ENCODE measurements around the gene OSBPL7.

Gene OSBPL7

GRCh38 chr17:47801906-47802305 is 19.7 kb downstream of the OSBPL7 start:
- no peak for DNase-seq (ENCODE audit: low read depth)
- TF ChIP-seq CTCF (IDR thresholded peaks at IDR 0.05; ENCODE audit: control insufficient read depth, extremely low read depth, insufficient read depth): no peak

GRCh38 chr17:47801176-47801765 is 20.3 kb downstream of the OSBPL7 start:
- no peak for DNase-seq (ENCODE audit: low read depth)
- TF ChIP-seq CTCF (IDR thresholded peaks at IDR 0.05; ENCODE audit: control insufficient read depth, extremely low read depth, insufficient read depth): no peak
- H3K4me3 ChIP-seq (ENCODE audit: low read depth, low read length): no peak overlapping the region

More at GRCh38 chr17:47801906-47802305, 19.7 kb downstream of the OSBPL7 start:
- H3K4me3 ChIP-seq (ENCODE audit: low read depth, low read length): no peak overlapping the region

GRCh38 chr17:47800686-47801085 is 20.9 kb downstream of the OSBPL7 start:
- TF ChIP-seq CTCF (IDR thresholded peaks at IDR 0.05; ENCODE audit: control insufficient read depth, extremely low read depth, insufficient read depth): no peak
- no peak overlapping the region for H3K4me3 ChIP-seq (ENCODE audit: low read depth, low read length)
- no peak for DNase-seq (ENCODE audit: low read depth)

GRCh38 chr17:47797797-47798196 is 23.8 kb downstream of the OSBPL7 start:
- DNase-seq (ENCODE audit: low read depth): no peak
- no peak for TF ChIP-seq CTCF (IDR thresholded peaks at IDR 0.05; ENCODE audit: control insufficient read depth, extremely low read depth, insufficient read depth)
- no peak overlapping the region for H3K4me3 ChIP-seq (ENCODE audit: low read depth, low read length)

GRCh38 chr17:47792979-47793378 is 28.6 kb downstream of the OSBPL7 start:
- DNase-seq (ENCODE audit: low read depth): no peak
- TF ChIP-seq CTCF (IDR thresholded peaks at IDR 0.05; ENCODE audit: control insufficient read depth, extremely low read depth, insufficient read depth): no peak

GRCh38 chr17:47792457-47792856 is 29.1 kb downstream of the OSBPL7 start:
- TF ChIP-seq CTCF (IDR thresholded peaks at IDR 0.05; ENCODE audit: control insufficient read depth, extremely low read depth, insufficient read depth): no peak
- no peak for DNase-seq (ENCODE audit: low read depth)

More at GRCh38 chr17:47792979-47793378, 28.6 kb downstream of the OSBPL7 start:
- H3K4me3 ChIP-seq (ENCODE audit: low read depth, low read length): no peak overlapping the region

GRCh38 chr17:47791025-47791424 is 30.6 kb downstream of the OSBPL7 start:
- no peak for DNase-seq (ENCODE audit: low read depth)
- TF ChIP-seq CTCF (IDR thresholded peaks at IDR 0.05; ENCODE audit: control insufficient read depth, extremely low read depth, insufficient read depth): no peak
- H3K4me3 ChIP-seq (ENCODE audit: low read depth, low read length): no peak overlapping the region

More at GRCh38 chr17:47792457-47792856, 29.1 kb downstream of the OSBPL7 start:
- no peak overlapping the region for H3K4me3 ChIP-seq (ENCODE audit: low read depth, low read length)
